NCI-H446 treated with DMSO at 0.1 percent for 48 hours (cell line): Measurements from ENCODE around the gene TRERF1.
"Not testable (repeated sequence)": the region's sequence is repeated elsewhere in the genome, so short reads cannot be mapped to it uniquely, and the experiment has no call there.

Experiments used
- DNase-seq: peaks from one replicate; lab custom pipeline; 2025; lab: John Stamatoyannopoulos, UW

TRERF1 gene

GRCh38 chr6:42336431-42336830, 115.3 kb downstream of the TRERF1 start:
- DNase-seq = no peak

GRCh38 chr6:42335896-42336295, 115.8 kb downstream of the TRERF1 start:
- no peak for DNase-seq

- no peak for DNase-seq
These were observed 116.9 kb downstream of the TRERF1 start for GRCh38 chr6:42334870-42335269.

- DNase-seq = no peak
These were observed 118.1 kb downstream of the TRERF1 start for GRCh38 chr6:42333612-42334011.

- no peak for DNase-seq
These were observed 118.8 kb downstream of the TRERF1 start for GRCh38 chr6:42332916-42333315.

- no peak for DNase-seq
These were observed 120.7 kb downstream of the TRERF1 start for GRCh38 chr6:42331019-42331418.

GRCh38 chr6:42326248-42326647, 125.5 kb downstream of the TRERF1 start:
- DNase-seq = no peak

- not testable (repeated sequence) for DNase-seq
These were observed 126.9 kb downstream of the TRERF1 start for GRCh38 chr6:42324656-42325324.

GRCh38 chr6:42322676-42323075, 129.1 kb downstream of the TRERF1 start:
- no peak for DNase-seq

GRCh38 chr6:42321976-42322375, 129.8 kb downstream of the TRERF1 start:
- DNase-seq = no peak

GRCh38 chr6:42320762-42321161, 131.0 kb downstream of the TRERF1 start:
- no peak for DNase-seq

GRCh38 chr6:42318480-42318879, 133.2 kb downstream of the TRERF1 start:
- DNase-seq = no peak

GRCh38 chr6:42316981-42317380, 134.7 kb downstream of the TRERF1 start:
- DNase-seq = no peak

GRCh38 chr6:42315991-42316970, 135.4 kb downstream of the TRERF1 start:
- DNase-seq = no peak

- DNase-seq = no peak
These were observed 136.3 kb downstream of the TRERF1 start for GRCh38 chr6:42315259-42315990.

GRCh38 chr6:42314571-42315258, 137.0 kb downstream of the TRERF1 start:
- no peak for DNase-seq

- DNase-seq = no peak
These were observed 137.7 kb downstream of the TRERF1 start for GRCh38 chr6:42313941-42314570.

GRCh38 chr6:42313038-42313437, 138.7 kb downstream of the TRERF1 start:
- DNase-seq = no peak

- no peak for DNase-seq
These were observed 144.6 kb downstream of the TRERF1 start for GRCh38 chr6:42307141-42307470.

GRCh38 chr6:42306439-42307140, 145.1 kb downstream of the TRERF1 start:
- no peak for DNase-seq
